Ishikawa (cell line): Measurements from ENCODE around the gene FNDC1.

Experiments used
- CEBPB ChIP-seq: IDR thresholded peaks from 2 replicates; pipeline ENCODE4 v1.6.1; 2012
- CREB1 ChIP-seq: IDR thresholded peaks from 2 replicates; pipeline ENCODE4 v1.6.1; 2012; ENCODE audit warnings: low read depth
- EGR1 ChIP-seq: IDR thresholded peaks from 2 replicates; pipeline ENCODE4 v1.6.1; 2012
- EP300 ChIP-seq: IDR thresholded peaks from 2 replicates; pipeline ENCODE4 v1.6.1; 2012; ENCODE audit warnings: borderline replicate concordance
- FOXM1 ChIP-seq: IDR thresholded peaks from 2 replicates; pipeline ENCODE4 v1.6.1; 2012; ENCODE audit warnings: low read depth, borderline replicate concordance
- MAX ChIP-seq: IDR thresholded peaks from 2 replicates; pipeline ENCODE4 v1.6.1; 2012
- NFIC ChIP-seq: IDR thresholded peaks from 2 replicates; pipeline ENCODE4 v1.6.1; 2012
- RAD21 ChIP-seq: IDR thresholded peaks from 2 replicates; pipeline ENCODE4 v1.6.1; 2012; ENCODE audit warnings: low read depth
- REST ChIP-seq: IDR thresholded peaks from 2 replicates; pipeline ENCODE4 v1.6.1; 2012; ENCODE audit warnings: low read depth, mild to moderate bottlenecking
- TAF1 ChIP-seq: IDR thresholded peaks from 2 replicates; pipeline ENCODE4 v1.6.1; 2012; ENCODE audit warnings: low read depth, mild to moderate bottlenecking
- USF1 ChIP-seq: IDR thresholded peaks from 2 replicates; pipeline ENCODE4 v1.6.1; 2012
- YY1 ChIP-seq: IDR thresholded peaks from 2 replicates; pipeline ENCODE4 v1.6.1; 2012; ENCODE audit warnings: low read depth

GRCh38 chr6:159303159-159303558 lies 134.0 kb downstream of the FNDC1 start:
- TF ChIP-seq FOXM1 (no peak), EP300 (no peak), EGR1 (no peak), YY1 (no peak), TAF1 (no peak), MAX (no peak), CREB1 (no peak), RAD21 (no peak), NFIC (no peak), REST (no peak), USF1 (no peak), CEBPB (no peak)
